Large intestine (tissue), 3 donors: ENCODE data around the gene CDH23. TPM values are rescaled to one million over a fixed set of nuclear protein-coding genes. Genes with fewer than 3 reads are reported as not detected.

ENCODE experiments used
- DNase-seq, 2 donors: peaks; one replicate each; pipeline versions ENCODE4 v3.0.0 to v3.0.0-alpha.2; 2013
- H3K27ac ChIP-seq: one replicate; pipeline ENCODE4 v1.5.1; 2013; ENCODE audit warnings: low read length
- H3K27me3 ChIP-seq: 2 replicates; pipeline ENCODE4 v1.6.1; 2013; ENCODE audit warnings: low read length; ENCODE audit not compliant: control insufficient read depth, insufficient read depth
- H3K36me3 ChIP-seq: 2 replicates; pipeline ENCODE4 v1.6.1; 2013; ENCODE audit warnings: low read length; ENCODE audit not compliant: control insufficient read depth, insufficient read depth
- H3K4me1 ChIP-seq: one replicate; pipeline ENCODE4 v1.6.1; 2013; ENCODE audit warnings: low read length; ENCODE audit not compliant: control insufficient read depth, insufficient read depth
- H3K4me3 ChIP-seq: one replicate; pipeline ENCODE4 v1.5.1; 2013; ENCODE audit warnings: low read length
- H3K9me3 ChIP-seq: one replicate; pipeline ENCODE4 v1.6.1; 2013; ENCODE audit warnings: mild to moderate bottlenecking, low read depth, low read length, moderate library complexity; ENCODE audit not compliant: control insufficient read depth
- WGBS: methylation state at CpG from one replicate; pipeline ENCODE4 v1.1.5; 2013; ENCODE audit warnings: low lambda C conversion rate; ENCODE audit not compliant: insufficient coverage; 5-methylcytosine and 5-hydroxymethylcytosine counted together
- polyA plus RNA-seq: library from polyadenylated mRNA; unstranded; fragments of 120-200 nt; gene quantifications from one replicate; pipeline ENCODE4 v1.2.1, GENCODE V29; 2013

Gene CDH23
- polyA plus RNA-seq, 1 donor: 1.7 TPM

DNA sequence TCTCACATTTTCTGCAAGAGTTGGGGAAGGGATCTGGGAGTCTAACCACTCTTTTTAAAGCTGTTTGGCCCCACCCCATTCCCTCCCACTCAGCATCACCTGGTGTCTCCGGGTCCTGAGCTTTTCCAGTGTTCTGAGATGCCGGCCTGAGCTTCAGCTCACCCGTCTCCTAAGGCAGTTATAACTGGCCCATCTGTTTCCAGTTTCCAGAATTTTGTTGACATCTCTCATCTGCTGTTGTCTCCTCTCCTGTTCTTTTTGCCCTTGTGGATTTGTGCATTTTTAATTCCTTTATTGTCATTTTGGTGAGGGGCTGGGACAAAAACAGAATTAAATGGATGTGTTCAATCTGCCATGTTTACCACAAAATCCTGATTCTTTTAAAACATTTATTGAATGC lies 162.3 kb downstream of the CDH23 start:
- Histone ChIP-seq H3K27ac (no peak overlapping the region), H3K9me3 (no peaks in the 10 kb centered on the region), H3K27me3 (peaks cover 6% of the 10 kb centered on the region), H3K36me3 (no peaks in the 10 kb centered on the region), H3K4me1 (no peaks in the 10 kb centered on the region), H3K4me3 (no peak overlapping the region)
- DNase-seq: no peak
- WGBS: 85% methylated on average over 2 of the region's 3 CpGs

DNA sequence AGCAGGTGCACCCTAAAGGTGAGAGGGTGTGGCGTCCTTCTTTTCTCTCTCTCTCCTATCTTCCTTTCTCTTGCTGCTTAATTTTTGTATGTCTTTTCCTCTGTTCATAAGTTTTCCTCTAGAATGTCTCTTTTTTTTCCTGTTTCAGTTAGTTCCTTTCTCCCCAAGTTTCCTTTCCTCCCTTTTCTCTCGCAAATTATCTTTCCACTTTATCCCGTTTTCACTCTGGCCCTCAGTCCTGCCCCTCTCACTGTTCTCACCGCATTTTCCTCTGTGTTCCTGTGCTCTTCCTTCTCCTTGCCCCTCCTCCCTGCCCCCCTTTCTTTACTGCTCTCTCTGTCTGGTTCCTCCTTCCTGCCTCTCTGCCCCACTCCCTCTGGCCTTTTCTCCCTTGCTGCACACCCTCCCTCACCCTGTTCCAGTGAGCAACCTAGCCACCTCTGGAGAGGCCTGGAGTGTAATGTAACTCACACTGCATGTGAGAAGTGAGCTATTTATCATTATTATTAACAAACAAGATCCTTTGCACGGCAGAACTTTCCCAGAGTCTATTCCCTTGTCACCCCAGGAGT lies 164.4 kb downstream of the CDH23 start:
- no peaks in the 10 kb centered on the region for H3K4me1 ChIP-seq
- peaks cover 6% of the 10 kb centered on the region for H3K27me3 ChIP-seq
- DNase-seq: no peak
- H3K9me3 ChIP-seq: no peaks in the 10 kb centered on the region
- WGBS: 21% methylated on average over 4 of the region's 5 CpGs
- H3K4me3 ChIP-seq: no peak overlapping the region
- H3K27ac ChIP-seq: no peak overlapping the region
- H3K36me3 ChIP-seq: no peaks in the 10 kb centered on the region

DNA sequence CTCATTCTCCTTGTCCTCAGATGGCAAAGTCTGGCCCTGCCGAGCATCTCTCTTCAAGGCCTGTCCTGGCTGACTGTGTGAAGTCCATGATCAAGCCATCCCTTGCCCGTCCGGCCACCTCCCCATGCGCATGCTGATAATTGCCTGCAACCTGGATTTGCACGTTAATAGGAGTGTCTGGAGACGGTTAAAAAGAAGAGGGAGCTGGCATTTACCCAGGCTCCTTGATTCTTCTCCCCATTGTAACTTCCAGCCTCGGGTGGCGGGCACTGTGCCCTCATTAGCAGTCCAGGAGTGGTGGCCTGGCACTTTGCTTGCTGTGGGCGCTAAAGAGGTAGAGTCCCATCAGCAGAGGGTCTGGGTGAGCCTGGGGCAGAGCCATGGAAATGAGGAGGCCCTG lies 165.5 kb downstream of the CDH23 start:
- Histone ChIP-seq H3K9me3 (no peaks in the 10 kb centered on the region), H3K36me3 (no peaks in the 10 kb centered on the region), H3K27me3 (peaks cover 6% of the 10 kb centered on the region), H3K4me3 (no peak overlapping the region), H3K27ac (no peak overlapping the region), H3K4me1 (no peaks in the 10 kb centered on the region)
- no CpG with 5 or more reads among the region's 9 CpGs for WGBS
- DNase-seq: no peak

DNA sequence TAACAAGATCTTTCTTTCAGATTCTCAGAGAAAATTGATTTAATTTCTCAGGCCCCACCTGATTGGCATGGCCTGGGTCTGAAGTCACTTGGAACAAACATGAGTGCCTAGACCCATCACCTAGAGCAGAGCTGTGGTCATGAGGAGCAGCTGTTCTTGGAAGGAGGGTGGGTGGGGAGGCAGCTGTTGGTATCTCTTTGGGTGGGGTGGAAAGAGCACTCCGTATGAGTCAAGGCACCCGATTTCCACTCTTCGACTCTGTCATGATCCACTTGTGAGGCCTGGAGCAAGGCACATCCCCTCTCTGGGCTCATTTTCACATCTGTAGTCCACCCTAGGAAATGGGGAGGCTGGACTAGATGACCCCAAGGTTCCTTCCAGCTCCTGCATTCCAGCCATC lies 166.2 kb downstream of the CDH23 start:
- H3K27me3 ChIP-seq: peaks cover 6% of the 10 kb centered on the region
- no peaks in the 10 kb centered on the region for H3K36me3 ChIP-seq
- no CpG with 5 or more reads among the region's 3 CpGs for WGBS
- no peak overlapping the region for H3K4me3 ChIP-seq
- H3K9me3 ChIP-seq: no peaks in the 10 kb centered on the region
- DNase-seq: no peak
- H3K27ac ChIP-seq: no peak overlapping the region
- H3K4me1 ChIP-seq: no peaks in the 10 kb centered on the region

DNA sequence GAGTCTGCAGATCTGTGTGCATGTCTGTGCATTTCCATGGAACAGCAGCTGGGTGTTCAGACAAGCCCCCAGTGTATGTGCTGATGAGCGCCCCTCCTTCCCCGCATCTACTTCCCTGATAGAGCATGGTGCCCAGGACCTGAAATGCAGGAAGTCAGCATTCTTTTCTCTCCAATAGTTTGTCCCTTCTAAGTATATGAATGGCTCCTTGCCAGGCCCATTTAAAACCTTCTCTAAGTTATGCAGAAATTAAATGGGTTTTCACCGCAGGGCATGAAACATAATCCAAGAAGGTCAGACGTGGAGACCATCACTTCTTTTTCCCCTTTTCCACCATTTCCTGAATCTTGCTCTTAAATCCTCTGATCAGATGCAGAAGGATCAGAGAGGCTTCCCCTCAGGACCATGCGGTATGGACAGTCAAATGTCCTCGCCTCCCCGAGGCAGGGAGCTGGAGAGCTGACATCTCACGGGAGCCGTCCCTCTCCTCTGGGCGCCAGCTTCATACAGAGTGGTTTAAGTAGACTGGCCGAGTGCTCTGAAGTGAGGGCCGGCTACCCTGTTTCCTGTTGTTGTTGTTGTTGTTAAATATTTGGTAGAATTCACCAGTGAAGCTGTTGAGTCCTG lies 167.6 kb downstream of the CDH23 start:
- peaks cover 2% of the 10 kb centered on the region for H3K27me3 ChIP-seq
- 80% methylated on average over 1 of the region's 12 CpGs for WGBS
- H3K9me3 ChIP-seq: no peaks in the 10 kb centered on the region
- H3K36me3 ChIP-seq: no peaks in the 10 kb centered on the region
- H3K4me1 ChIP-seq: no peaks in the 10 kb centered on the region
- no peak overlapping the region for H3K4me3 ChIP-seq
- H3K27ac ChIP-seq: no peak overlapping the region
- no peak for DNase-seq

DNA sequence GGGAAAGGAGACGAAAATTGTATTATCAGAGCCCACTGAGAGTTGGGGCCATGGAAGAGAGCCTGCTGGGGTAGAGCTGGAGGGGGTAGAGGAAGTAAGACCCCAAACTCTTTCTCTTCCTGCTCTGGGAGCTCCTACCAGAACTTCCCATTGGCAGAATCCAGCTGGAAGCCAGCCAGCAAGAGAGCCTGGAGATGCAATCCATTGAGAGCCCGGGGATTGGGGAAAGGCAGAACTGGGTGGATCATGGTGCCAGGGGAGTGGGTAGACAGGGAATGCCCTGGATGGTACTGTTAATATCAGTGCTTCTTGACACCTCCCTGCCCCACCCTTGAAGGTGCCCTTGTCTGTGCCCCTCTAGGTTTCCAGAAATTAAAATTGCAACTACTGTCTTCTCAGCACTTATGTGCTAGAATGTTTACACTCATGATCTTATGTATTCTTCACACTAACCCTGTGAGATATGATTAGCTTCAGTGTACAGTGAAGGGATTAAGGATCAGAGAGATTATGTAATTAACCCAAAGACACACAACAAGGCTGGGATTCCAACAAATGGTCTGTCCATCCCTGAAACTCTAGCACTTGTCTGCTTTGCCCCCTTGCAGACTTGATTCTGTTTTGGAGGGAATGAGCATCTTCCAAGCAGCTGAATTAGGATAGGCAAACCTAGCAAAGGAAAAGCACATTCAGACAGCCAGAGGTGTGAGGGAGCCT lies 168.7 kb downstream of the CDH23 start:
- Histone ChIP-seq H3K4me1 (no peaks in the 10 kb centered on the region), H3K36me3 (no peaks in the 10 kb centered on the region), H3K4me3 (no peak overlapping the region), H3K27ac (no peak overlapping the region), H3K27me3 (no peaks in the 10 kb centered on the region), H3K9me3 (no peaks in the 10 kb centered on the region)
- no CpG with 5 or more reads among the region's 2 CpGs for WGBS
- no peak for DNase-seq

DNA sequence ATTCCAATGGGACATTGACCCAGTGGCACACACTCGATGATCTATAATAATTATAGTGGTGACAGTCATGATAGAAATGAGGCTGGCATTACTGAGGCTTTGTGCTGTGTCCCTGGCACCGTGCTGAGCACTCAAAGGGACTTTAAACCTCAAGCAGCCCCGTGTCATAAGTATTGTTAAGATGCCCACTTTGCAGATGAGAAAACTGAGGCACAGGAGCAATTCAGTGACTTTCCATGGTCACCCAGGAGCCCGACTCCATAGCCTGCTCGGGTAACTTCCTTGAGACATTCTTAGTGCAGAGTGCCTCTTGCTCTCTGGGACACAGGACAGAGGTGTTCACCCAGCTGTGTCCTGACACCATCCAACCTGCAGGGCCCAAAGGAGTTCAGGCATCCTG lies 170.3 kb downstream of the CDH23 start:
- H3K4me1 ChIP-seq: no peaks in the 10 kb centered on the region
- no CpG with 5 or more reads among the region's 5 CpGs for WGBS
- H3K36me3 ChIP-seq: no peaks in the 10 kb centered on the region
- H3K4me3 ChIP-seq: no peak overlapping the region
- no peaks in the 10 kb centered on the region for H3K27me3 ChIP-seq
- no peak overlapping the region for H3K27ac ChIP-seq
- H3K9me3 ChIP-seq: no peaks in the 10 kb centered on the region
- DNase-seq: no peak

DNA sequence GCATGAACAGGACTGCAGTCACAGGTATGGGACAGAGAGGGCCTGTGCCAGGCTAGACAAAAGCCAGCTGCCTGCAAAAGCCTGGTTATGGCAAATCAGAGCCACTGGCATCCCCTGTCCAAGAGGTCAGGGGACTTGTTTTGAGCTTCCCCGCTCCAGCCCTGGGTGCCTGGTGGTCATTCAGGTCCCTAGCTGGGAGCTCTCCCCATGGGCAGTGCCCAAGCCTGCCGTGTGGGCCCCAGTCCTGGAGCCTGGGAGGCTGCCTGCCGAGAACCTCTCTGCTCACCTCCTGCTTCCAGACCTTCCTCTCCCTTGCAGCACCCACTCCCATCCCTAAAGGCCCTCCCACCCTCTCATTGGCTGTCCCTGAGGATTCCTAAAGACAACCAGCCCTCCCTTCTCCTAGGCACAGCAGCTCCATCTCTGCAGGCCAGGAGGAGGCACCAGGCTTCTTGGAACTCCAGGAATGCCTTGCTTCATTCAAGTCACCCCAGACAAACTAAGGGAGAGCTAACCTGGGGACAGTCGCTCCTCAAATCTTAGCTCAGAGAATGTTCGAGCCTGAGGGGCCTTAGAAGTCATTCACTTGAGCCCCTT lies 172.3 kb downstream of the CDH23 start:
- no peaks in the 10 kb centered on the region for H3K4me1 ChIP-seq
- no CpG with 5 or more reads among the region's 5 CpGs for WGBS
- DNase-seq: no peak
- no peak overlapping the region for H3K4me3 ChIP-seq
- no peak overlapping the region for H3K27ac ChIP-seq
- H3K36me3 ChIP-seq: no peaks in the 10 kb centered on the region
- no peaks in the 10 kb centered on the region for H3K27me3 ChIP-seq
- no peaks in the 10 kb centered on the region for H3K9me3 ChIP-seq

DNA sequence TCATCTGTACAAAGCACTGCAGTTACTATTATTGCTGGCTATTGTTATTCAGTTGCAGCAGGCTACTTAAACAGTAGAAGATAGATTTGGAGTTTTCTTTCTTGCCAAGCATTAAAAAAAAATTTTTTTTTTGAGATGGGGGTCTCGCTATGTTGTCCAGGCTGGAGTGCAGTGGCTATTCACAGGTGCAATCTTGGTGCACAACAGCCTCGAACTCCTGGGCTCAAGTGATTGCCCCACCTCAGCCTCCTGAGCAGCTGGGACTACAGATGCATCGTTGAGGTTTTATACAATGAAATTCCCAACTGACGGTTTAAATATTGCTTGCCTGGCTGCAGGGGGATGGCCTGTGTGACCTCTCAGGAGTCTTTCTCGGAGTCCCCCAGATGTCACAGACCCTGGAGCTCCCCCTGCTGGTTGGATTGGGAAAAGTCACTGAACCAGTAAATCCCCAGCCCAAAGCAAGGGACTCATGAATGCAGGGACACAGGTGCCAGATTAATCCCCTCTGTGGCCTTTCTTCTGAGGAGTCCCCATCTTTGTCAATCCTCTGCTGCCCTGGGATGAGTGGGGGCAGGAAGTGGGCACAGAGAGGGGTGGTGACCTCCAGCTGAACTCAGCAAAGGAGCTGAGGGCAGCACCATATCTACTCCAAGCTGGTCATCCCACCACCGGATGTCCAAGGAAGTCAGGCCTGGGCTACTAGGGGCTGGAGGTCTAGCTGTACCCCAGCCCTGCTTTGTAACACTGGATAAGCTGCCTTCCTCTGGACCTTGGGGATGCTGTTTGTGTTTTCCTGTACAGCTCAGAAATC lies 173.3 kb downstream of the CDH23 start:
- H3K4me3 ChIP-seq: no peak overlapping the region
- DNase-seq: peak; percentile 35 to 37
- no peaks in the 10 kb centered on the region for H3K27me3 ChIP-seq
- no peaks in the 10 kb centered on the region for H3K4me1 ChIP-seq
- H3K27ac ChIP-seq: no peak overlapping the region
- no peaks in the 10 kb centered on the region for H3K9me3 ChIP-seq
- no peaks in the 10 kb centered on the region for H3K36me3 ChIP-seq
- no CpG with 5 or more reads among the region's 6 CpGs for WGBS
